ENCODE results near the gene ALOX15. TPM values are rescaled to one million over a fixed set of nuclear protein-coding genes. Genes with fewer than 3 reads are reported as not detected.

ALOX15 gene
- total RNA-seq, result not detected in 2 replicates

GRCh38 chr17:4641297-4642195 lies at the start of gene ALOX15:
ALOX15 (minus strand) TSS chr17:4641678; CDS start chr17:4641651, 27 bp downstream.

GRCh38 chr17:4584101-4584916 lies 57.2 kb downstream of the ALOX15 start, which contains the start of gene SMTNL2:
SMTNL2 (plus strand) TSS chr17:4584529; CDS start chr17:4584606, 77 bp downstream.

Other genes starting within 250 kb of the ALOX15 start
- gene SPNS3, start 207.7 kb downstream of the ALOX15 start, total RNA-seq, result not detected in 2 replicates
- 0.37 and 0.89 TPM in 2 replicates for gene SPNS2, start 142.8 kb downstream of the ALOX15 start, total RNA-seq
- gene MYBBP1A, start 86.3 kb downstream of the ALOX15 start, total RNA-seq, result 50.8 and 86.9 TPM in 2 replicates
- not detected in 2 replicates for gene GGT6, start 81.1 kb downstream of the ALOX15 start, total RNA-seq
- under 0.01 TPM in 1 of 2 replicates, not detected in the other for gene SMTNL2, start 57.1 kb downstream of the ALOX15 start, total RNA-seq
- 33.6 and 85.3 TPM in 2 replicates for gene PELP1, start 62.5 kb upstream of the ALOX15 start, total RNA-seq
- gene ARRB2, start 69.0 kb upstream of the ALOX15 start, total RNA-seq, result 2.1 and 2.5 TPM in 2 replicates
- 8.3 and 13.4 TPM in 2 replicates for gene MED11, start 89.8 kb upstream of the ALOX15 start, total RNA-seq
- gene ZMYND15, start 98.2 kb upstream of the ALOX15 start, total RNA-seq, result not detected in 2 replicates
- 0.37 and 0.89 TPM in 2 replicates for gene CXCL16, start 98.2 kb upstream of the ALOX15 start, total RNA-seq
- not detected in 2 replicates for gene TM4SF5, start 130.2 kb upstream of the ALOX15 start, total RNA-seq
- gene VMO1, start 144.7 kb upstream of the ALOX15 start, total RNA-seq, result 1.5 TPM in 1 of 2 replicates, not detected in the other
- gene GLTPD2, start 147.3 kb upstream of the ALOX15 start, total RNA-seq, result not detected in 2 replicates
- gene PSMB6, start 154.5 kb upstream of the ALOX15 start, total RNA-seq, result 92.0 and 129 TPM in 2 replicates
- 10.1 and 20.7 TPM in 2 replicates for gene PLD2, start 165.5 kb upstream of the ALOX15 start, total RNA-seq
- 30.9 and 68.0 TPM in 2 replicates for gene MINK1, start 191.7 kb upstream of the ALOX15 start, total RNA-seq

All from smooth muscle cell of the umbilical artery (primary cell).